Stimulated activated CD8-positive, alpha-beta memory T cell treated with anti-CD3 and anti-CD28 coated beads, Interleukin-15, amount 100 ng/mL, for 1 hour (primary cell): ENCODE results near the gene GSG1L.

Experiments
- DNase-seq: peaks from one replicate; pipeline ENCODE4 v3.0.0-alpha.2; 2020; ENCODE audit warnings: low read depth

GSG1L gene

GRCh38 chr16:28062847-28063521, 530 bp downstream of the GSG1L start:
- no peak for DNase-seq

DNA sequence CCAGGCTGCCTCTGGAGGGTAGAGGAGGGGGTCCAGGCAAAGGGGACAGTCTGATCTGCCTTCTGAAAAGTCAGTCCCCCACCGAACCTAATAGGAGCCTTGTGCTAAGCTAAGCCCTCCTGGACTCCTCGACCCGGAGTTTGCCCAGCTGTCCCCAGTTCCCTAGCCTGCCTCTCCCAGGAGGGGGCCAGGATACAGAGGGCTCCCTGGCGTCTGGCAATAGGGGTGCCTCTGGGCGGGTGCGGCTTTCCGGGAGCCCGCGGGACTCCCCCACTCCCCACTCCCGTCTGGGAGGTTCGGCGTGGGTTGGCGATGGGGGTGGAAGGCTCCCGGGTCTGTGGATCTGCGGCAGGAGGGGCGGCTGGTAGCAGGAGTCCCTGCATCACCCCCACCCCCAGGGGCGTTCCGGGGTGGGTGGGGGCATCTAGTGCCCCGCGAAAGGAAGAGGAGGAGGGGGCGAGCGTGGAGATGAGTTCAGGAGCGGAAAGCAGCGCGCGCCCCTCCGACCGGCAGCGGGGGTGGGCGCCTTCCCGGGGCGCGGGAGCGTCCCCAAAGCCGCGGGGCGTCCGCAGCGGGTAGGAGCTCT, 1.2 kb downstream of the GSG1L start:
- DNase-seq = no peak

DNA sequence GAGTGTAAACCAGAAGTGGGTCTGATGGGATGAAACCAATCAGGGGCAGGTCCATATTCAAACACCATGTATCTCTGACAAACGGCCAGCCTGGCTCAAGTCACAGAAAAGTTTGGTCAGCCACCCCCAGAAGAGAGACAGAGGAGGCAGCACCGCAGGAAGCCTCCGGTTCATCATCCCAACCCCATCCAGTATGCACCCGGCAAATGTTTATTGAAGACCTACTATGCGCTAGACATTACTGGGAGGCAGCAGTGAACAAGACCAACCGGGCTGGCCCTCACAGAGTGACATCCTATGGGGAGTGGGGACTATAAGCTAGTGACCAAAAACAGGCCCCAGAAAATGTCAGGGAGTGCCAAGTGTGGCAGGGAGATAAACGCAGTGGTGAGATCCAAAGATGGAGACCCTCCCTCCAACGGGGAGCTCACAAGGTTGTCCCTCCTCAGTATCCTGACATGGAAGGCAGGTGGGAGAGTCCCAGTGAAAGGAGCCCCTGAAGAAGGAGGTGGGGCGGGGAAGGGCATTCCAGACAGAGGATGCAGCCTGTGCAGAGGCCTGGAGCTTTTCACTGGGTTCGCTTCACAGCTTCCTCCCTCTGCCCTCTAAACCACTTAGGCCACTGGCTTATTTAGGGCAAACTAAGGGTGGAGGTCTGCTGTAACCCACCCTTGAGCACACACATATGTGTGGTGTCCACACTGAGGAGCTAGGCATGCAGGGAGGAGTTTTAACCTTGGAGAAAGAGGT, 2.0 kb downstream of the GSG1L start:
- DNase-seq = no peak

DNA sequence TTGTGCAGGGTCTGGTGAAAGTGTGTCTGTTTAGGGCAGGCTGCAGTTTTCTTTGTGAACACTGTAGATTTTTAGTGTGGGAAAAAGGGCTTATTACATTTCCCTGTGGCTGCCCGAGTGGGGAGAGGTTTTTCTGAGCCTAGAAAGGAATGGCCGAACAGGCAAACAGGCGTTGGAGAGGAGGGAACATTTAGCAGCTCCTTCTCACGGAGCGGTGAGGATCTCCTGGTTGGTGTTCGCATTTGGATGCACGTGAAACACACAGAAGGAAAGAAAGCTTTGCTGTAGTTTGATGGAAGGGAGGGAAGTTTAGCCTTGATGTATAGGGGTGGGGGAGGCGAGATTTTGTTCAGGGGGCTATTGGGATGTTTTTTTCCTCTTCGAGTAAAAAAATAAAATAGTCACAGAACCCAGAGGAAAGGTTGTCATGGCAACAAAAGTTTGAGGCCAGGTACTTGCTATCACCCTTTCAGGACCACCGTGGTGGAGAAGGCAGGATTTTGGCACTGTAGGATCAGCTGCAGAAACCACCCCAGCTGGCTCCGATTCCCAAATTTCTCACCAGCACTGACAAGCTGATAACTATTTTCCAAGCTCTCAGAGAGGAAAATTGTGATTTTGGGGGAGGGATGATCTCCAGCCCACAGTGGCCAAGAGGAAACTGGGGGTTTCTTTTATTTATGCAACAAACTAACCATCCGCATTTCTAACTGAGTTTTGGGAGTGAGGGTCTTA, 3.5 kb downstream of the GSG1L start:
- no peak for DNase-seq

DNA sequence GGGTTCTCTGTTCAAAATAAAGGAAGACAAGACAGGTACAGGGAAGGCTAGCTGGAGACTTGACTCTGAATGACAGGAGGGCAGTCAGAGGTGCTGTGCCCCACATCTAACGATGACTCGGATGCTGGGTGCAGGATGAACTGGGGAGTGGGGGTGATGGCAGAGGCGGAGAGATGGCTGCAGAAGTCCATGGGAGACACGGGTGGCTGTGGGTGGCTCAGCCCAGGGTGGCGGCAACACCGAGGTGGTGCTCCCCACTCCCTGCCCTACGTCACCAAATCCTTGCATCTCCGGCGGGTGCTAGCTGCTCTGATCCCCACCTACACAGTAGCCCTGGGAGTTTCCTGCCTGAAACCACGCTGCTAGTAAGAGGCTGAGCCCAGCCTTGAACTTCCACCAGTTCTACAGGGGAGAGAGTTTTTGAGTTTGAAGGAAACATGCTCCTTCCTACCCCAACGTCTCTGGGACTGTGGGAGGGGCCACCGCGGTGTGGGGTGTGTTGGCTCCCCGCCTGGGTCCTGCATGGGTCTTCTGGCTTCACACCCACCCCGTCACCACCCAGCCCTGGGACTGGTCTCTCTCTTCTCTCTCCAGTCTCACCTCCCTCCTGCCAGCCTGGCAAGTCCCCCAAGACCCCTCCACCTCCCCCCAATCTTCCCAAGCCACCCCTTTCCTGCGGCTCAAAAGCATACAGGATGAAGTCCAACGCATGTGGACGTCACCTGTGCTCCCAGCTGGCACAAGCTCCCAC, 4.5 kb downstream of the GSG1L start:
- no peak for DNase-seq

GRCh38 chr16:28057949-28058348, 5.6 kb downstream of the GSG1L start:
- no peak for DNase-seq

DNA sequence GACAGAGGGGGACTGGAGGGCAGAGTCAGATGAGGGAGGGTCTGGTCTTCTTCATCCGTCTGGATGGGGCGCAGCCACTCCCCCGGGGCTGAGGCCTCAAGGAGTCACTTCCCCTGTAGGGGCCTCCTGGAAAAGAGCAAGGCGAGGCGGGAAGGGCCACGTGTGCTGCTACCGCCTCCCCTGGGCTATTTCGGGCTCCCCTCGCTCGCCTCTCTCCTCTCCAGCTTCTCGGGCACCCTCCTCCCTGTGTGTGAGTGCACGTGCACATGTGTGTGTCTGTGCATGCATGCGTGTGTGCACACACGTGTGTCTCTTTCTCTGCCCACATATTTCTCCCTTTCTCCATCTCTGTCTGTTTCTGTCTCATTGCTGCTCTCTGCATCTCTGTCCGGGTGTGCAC, 10.1 kb downstream of the GSG1L start:
- no peak for DNase-seq

DNA sequence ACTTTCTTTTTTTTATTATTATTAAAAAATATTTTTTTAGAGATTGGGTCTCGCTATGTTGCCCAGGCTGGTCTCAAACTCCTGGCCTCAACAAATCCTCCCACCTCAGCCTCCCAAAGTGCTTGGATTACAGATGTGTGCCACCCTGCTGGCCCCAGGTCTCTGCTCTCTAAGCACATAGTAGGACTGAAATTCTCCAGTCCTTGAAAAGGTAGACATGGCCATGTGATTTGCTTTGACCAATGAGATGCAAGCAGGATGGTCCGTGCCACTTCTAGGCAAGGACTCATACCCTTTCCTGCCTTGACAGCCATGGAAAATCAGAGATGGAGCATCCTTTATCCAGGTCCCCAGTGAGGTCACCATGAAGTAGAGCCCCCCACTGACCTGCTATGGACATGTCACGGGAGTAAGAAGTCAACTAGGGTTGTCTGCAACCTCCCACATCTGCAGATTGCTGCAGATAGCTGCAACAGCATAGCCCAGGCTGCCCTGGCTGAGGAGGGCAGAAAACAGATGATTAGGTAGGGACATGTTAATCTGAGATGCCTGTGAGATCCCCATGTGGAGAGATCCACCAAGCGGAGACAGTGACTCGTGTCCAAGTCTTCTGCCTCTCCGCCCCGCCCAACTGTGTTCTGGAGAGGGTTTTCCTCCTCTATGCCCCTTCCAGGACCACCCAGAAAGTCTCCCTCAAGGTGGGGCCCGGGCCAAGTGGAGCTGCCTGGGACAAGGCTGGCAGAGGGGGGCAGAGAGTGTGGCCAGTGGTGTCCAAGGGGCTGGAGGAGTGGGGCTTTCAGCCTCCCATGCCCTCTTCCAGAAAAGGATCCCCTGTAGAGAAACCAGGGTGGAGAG, 11.0 kb downstream of the GSG1L start:
- no peak for DNase-seq

GRCh38 chr16:28051486-28051885, 12.0 kb downstream of the GSG1L start:
- DNase-seq = no peak

GRCh38 chr16:28042811-28043210, 20.7 kb downstream of the GSG1L start:
- DNase-seq = no peak

DNA sequence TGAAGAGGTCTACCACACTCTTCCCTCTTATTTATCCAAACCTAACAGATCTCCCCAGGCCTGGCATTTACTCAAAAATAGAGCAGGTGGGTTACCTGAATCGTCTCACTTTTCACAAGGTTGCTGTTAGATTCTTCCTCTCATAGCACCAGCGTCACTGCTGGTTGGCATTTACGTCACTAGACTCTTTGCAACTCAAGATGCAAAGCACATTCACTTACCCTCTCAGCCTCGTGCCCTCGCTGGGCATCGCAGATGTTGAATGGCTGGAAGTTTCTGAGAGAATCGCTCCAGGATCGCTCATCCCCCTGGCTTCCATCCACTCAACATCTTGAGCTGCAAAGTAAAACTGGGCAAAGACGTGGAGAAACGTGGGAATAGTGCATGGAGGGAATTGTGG, 21.9 kb downstream of the GSG1L start:
- no peak for DNase-seq

DNA sequence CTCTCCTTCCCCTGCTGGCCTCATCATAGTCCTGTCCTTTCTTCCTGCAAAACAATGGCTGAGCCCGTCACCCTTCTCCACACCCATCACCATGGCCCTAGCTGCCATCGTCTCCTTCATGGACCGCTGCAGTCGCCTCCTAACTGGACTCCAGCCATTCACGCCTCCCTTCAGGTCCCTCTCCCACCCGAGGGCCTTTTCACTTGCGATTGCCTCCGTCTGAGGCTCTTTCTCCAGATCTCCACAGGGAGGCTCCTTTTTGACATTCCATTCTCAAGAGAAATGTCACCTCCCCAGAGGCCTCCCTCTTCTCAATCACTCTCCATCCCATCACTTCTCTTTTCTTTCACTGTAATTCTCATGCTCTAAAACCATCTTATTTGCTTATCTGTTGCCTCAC, 23.5 kb downstream of the GSG1L start:
- no peak for DNase-seq

GRCh38 chr16:28039493-28039892, 24.0 kb downstream of the GSG1L start:
- DNase-seq = no peak

DNA sequence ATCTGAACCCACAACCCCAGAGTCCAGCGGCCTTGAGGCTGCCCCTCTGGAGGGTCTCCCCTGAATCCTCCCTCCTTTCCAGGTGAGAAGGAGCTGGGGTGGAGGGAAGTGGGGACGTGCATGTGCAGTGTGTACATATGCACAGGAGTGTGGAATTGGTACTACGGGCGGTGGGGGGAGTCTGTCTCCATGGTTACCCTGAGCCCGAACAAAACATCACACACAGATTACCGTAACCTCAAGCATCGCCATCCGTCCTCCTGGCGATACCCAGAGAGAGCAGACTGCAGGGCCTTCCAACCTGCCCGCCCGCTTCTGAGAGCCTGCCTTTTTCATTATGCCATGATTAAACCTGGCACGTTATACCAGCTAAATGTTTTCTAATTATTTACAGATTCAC, 25.1 kb downstream of the GSG1L start:
- DNase-seq = no peak

GRCh38 chr16:28035866-28036393, 27.6 kb downstream of the GSG1L start:
- DNase-seq = no peak

DNA sequence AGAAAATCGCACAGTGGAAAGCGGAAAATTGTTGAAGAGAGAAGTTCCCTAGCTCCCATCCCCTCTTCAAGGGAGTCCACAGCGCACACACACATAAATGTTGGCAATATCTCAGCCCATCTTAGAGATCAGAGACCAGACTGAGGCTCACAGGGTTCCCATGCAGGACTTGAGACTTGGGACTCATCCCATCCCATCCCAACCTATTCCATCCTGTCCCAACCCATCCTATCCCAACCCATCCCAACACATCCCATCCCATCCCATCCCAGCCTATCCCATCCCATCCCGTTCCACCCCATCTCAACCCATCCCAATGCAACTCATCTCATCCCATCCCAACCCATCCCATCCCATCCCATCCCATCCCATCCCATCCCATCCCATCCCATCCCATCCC, 29.6 kb downstream of the GSG1L start:
- DNase-seq = no peak

DNA sequence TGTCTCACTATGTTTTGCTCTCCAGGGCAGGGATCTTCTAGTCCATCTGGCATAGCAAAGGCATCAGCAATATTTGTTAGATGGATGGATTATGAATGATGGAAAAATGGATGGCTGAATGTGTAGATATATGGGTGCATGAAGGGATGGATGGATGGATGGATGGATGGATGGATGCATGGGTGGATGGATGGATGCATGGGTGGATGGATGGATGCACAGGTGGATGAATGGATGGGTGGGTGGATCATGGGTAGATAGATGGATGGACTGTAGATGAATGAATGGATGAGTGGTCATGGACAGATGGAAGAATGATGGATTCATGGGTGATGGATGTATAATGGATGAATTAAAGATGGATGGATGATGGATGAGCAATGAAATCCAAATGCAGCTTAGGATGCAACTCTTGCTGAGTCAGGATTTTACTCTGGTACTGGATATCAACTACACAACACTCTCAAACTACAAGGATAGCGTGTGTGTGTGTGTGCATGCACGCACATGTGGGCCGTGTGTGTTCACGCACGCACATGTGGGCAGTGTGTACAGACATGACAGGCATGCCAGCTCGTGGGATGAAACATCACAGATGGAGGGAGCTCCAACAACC, 34.0 kb downstream of the GSG1L start:
- DNase-seq = no peak

- no peak for DNase-seq
These were observed 36.5 kb downstream of the GSG1L start for GRCh38 chr16:28027055-28027454.

- DNase-seq = no peak
These were observed 37.9 kb downstream of the GSG1L start for GRCh38 chr16:28025631-28026030.

GRCh38 chr16:28019218-28019617, 44.3 kb downstream of the GSG1L start:
- DNase-seq = no peak
